ENCODE results near the gene CHIC2.

Gene CHIC2

DNA sequence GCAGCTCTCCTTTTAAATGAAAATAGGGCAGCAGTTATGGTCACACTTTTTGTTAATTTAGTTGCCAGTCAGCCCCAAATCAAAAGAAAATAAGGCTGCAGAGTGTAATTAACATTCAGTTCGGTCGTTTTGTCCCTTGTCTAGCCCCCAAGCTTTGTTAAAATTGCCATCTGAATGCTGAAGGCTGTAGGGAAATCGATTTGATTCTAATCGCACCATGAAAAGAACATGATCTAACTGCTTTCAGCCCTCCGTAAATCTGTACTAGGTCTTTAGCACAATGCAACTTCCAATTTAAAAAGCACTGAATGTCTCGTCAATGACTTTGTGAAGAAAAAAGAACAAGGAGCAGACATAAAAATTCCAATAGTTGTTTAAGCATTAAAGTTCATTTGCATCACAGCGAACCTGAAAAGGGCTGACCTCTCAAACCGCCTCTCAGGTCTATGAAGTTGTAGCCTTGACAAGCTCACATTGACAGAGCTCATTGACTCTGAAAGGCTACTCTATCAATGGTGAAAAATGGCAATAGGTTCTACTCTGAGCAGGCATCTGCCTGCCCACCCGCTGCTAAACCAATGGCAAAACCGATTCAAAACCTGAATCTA is 48.9 kb downstream of the CHIC2 start:
- Histone ChIP-seq H3K4me3 (ENCODE audit: insufficient read depth, low read depth, low read length, poor library complexity, severe bottlenecking) (no peak overlapping the region), H3K27ac (ENCODE audit: insufficient read depth, low read length, poor library complexity, severe bottlenecking) (no peak overlapping the region), H3K36me3 (ENCODE audit: control insufficient read depth, insufficient read depth, low read length) (peaks cover 11% of the 10 kb centered on the region), H3K27me3 (replicated peaks; ENCODE audit: control insufficient read depth, insufficient read depth, low read length, poor library complexity, severe bottlenecking) (no peaks in the 10 kb centered on the region), H3K4me1 (ENCODE audit: control insufficient read depth, insufficient read depth, low read length, poor library complexity, severe bottlenecking) (no peaks in the 10 kb centered on the region), H3K9me3 (ENCODE audit: control insufficient read depth, low read length) (no peaks in the 10 kb centered on the region)
- no peak for DNase-seq

DNA sequence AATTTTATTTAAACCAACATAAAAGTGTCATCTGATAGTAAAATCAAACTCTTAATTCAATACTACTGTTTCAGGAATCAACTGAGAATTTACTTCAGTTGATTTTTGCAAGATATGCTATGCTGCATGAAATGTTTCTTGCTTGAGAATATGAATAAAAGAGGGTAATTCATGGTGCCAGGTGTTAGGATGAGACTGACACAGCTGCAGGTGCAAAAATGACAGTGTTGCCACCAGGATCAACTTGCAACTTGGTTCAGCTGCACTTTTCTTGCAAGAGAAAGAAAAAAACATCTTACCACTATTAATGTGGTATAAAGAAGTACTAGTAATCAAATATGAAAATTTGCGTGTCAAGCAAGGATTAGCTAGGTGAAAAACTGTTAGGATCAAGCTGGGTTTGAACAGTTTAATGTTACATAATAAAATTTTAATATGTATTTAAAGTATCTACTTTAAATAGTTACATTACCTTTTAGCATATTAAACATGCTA is 49.7 kb downstream of the CHIC2 start:
- DNase-seq: no peak
- Histone ChIP-seq H3K4me1 (ENCODE audit: control insufficient read depth, insufficient read depth, low read length, poor library complexity, severe bottlenecking) (no peaks in the 10 kb centered on the region), H3K36me3 (ENCODE audit: control insufficient read depth, insufficient read depth, low read length) (peaks cover 11% of the 10 kb centered on the region), H3K4me3 (ENCODE audit: insufficient read depth, low read depth, low read length, poor library complexity, severe bottlenecking) (no peak overlapping the region), H3K9me3 (ENCODE audit: control insufficient read depth, low read length) (no peaks in the 10 kb centered on the region), H3K27me3 (replicated peaks; ENCODE audit: control insufficient read depth, insufficient read depth, low read length, poor library complexity, severe bottlenecking) (no peaks in the 10 kb centered on the region), H3K27ac (ENCODE audit: insufficient read depth, low read length, poor library complexity, severe bottlenecking) (no peak overlapping the region)

DNA sequence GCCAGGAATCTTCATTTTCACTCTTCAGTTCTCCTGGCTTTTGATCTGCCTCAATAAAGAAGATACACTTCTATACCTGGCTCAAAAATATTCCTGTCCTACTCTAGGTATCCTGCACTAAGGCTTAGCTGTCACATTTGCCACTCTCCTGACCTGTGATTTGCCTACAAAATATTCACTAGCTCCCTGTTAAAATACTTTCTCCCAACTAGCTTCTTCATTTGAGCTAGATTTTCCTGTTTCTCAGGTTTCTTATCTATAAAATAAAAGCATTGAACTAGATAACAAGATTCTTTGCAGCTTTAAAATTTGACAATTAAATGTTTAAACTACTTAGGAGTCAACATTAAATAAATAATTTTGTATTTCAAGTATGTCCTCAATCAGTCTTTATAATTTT is 53.2 kb downstream of the CHIC2 start:
- no peak for DNase-seq
- no peak overlapping the region for H3K27ac ChIP-seq (ENCODE audit: insufficient read depth, low read length, poor library complexity, severe bottlenecking)
- no peaks in the 10 kb centered on the region for H3K27me3 ChIP-seq (replicated peaks; ENCODE audit: control insufficient read depth, insufficient read depth, low read length, poor library complexity, severe bottlenecking)
- H3K4me3 ChIP-seq (ENCODE audit: insufficient read depth, low read depth, low read length, poor library complexity, severe bottlenecking): no peak overlapping the region
- H3K4me1 ChIP-seq (ENCODE audit: control insufficient read depth, insufficient read depth, low read length, poor library complexity, severe bottlenecking): no peaks in the 10 kb centered on the region
- no peaks in the 10 kb centered on the region for H3K9me3 ChIP-seq (ENCODE audit: control insufficient read depth, low read length)
- peaks cover 11% of the 10 kb centered on the region for H3K36me3 ChIP-seq (ENCODE audit: control insufficient read depth, insufficient read depth, low read length)

DNA sequence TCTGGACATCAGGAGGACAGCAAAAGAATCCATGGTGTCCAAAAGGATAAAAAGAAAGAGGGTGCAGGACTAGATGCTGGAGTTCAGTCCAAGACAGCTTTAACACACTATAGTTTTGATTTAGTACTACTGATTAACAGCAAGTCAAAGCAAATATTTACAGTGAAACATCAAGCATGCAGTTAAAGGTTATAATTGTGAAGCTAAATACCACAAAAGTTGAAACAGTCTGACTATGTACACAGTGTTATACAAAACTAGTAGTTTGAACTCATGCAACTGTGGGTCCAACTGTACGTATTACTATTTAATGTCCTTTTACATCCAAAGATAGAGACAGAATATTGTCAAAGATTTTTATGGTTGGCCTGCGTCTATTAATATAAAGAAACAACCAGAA is 57.6 kb downstream of the CHIC2 start:
- Histone ChIP-seq H3K36me3 (ENCODE audit: control insufficient read depth, insufficient read depth, low read length) (no peaks in the 10 kb centered on the region), H3K4me3 (ENCODE audit: insufficient read depth, low read depth, low read length, poor library complexity, severe bottlenecking) (no peak overlapping the region), H3K27me3 (replicated peaks; ENCODE audit: control insufficient read depth, insufficient read depth, low read length, poor library complexity, severe bottlenecking) (no peaks in the 10 kb centered on the region), H3K27ac (ENCODE audit: insufficient read depth, low read length, poor library complexity, severe bottlenecking) (no peak overlapping the region), H3K9me3 (ENCODE audit: control insufficient read depth, low read length) (no peaks in the 10 kb centered on the region), H3K4me1 (ENCODE audit: control insufficient read depth, insufficient read depth, low read length, poor library complexity, severe bottlenecking) (no peaks in the 10 kb centered on the region)
- DNase-seq: no peak

DNA sequence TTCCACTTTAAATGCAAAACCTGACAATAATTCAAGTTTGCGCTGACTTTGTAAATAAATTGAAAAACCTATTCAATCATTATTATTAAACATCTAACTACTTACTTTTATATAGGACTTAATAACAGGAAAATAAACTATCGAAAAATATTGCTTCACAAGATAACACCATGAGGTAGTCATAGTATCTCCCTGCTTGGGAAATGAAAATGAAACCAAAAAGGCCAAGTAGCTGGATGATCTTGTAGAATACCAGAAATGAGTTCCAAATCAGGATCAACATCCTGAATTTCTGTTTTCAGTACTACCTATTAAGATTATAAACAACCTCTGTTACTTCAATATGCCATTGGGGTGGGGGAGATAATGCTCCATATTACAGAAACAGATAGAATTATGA is 58.9 kb downstream of the CHIC2 start:
- no peak for DNase-seq
- H3K27me3 ChIP-seq (replicated peaks; ENCODE audit: control insufficient read depth, insufficient read depth, low read length, poor library complexity, severe bottlenecking): no peaks in the 10 kb centered on the region
- H3K36me3 ChIP-seq (ENCODE audit: control insufficient read depth, insufficient read depth, low read length): no peaks in the 10 kb centered on the region
- H3K9me3 ChIP-seq (ENCODE audit: control insufficient read depth, low read length): no peaks in the 10 kb centered on the region
- H3K27ac ChIP-seq (ENCODE audit: insufficient read depth, low read length, poor library complexity, severe bottlenecking): no peak overlapping the region
- no peak overlapping the region for H3K4me3 ChIP-seq (ENCODE audit: insufficient read depth, low read depth, low read length, poor library complexity, severe bottlenecking)
- no peaks in the 10 kb centered on the region for H3K4me1 ChIP-seq (ENCODE audit: control insufficient read depth, insufficient read depth, low read length, poor library complexity, severe bottlenecking)

DNA sequence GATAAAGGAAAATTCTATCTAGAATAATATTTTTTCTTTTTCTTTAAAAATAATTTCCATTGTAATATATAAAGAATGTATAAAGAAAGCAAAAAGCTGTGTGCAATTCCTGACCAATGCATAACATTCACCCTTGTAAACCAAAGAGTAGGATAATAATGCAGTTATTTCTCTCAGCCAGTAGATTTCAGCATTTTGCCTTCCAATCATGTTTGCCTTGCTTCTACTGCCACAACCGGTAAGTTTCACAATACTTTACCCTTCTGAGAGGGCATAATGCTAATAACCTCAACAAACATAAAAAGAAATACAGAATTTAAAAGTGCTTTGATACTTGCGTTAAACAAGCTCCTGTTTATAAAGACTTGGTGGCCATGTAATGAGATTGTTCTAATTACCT is 59.9 kb downstream of the CHIC2 start:
- no peaks in the 10 kb centered on the region for H3K36me3 ChIP-seq (ENCODE audit: control insufficient read depth, insufficient read depth, low read length)
- no peak overlapping the region for H3K4me3 ChIP-seq (ENCODE audit: insufficient read depth, low read depth, low read length, poor library complexity, severe bottlenecking)
- no peaks in the 10 kb centered on the region for H3K27me3 ChIP-seq (replicated peaks; ENCODE audit: control insufficient read depth, insufficient read depth, low read length, poor library complexity, severe bottlenecking)
- H3K4me1 ChIP-seq (ENCODE audit: control insufficient read depth, insufficient read depth, low read length, poor library complexity, severe bottlenecking): no peaks in the 10 kb centered on the region
- DNase-seq: no peak
- H3K9me3 ChIP-seq (ENCODE audit: control insufficient read depth, low read length): no peaks in the 10 kb centered on the region
- H3K27ac ChIP-seq (ENCODE audit: insufficient read depth, low read length, poor library complexity, severe bottlenecking): no peak overlapping the region

DNA sequence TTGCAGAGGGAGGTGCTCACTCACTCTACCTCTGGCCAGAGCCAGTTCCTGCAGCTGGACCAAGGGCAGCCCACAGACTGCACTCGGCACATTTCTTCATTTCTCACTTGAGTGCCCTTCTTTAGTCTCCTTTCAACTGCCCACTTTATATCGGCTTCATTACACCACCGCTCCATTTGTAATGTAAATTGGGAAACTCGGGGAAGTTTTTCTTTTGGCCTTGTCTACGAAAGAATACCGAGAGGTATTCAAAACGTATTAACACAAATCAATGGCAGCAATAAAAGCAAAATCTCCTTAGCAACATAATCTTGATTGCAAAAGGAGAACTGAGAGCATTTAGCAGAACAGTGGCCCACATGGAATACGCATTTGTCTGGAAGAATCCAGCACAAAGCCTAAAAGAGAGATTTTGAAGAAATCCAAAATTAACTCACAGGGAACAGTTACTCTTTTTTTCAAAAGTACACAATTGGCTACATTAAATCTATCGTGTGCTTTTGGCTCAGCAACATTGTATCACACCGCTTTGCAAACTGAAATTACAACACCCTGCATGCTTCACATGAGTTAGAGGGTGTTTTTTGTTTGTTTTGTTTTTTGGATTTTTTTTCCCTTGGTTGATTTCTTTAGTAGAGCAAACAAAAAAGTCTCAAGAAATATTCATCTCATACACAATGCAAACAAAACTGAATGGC is 62.6 kb downstream of the CHIC2 start:
- no peak for DNase-seq
- H3K27ac ChIP-seq (ENCODE audit: insufficient read depth, low read length, poor library complexity, severe bottlenecking): no peak overlapping the region
- H3K4me3 ChIP-seq (ENCODE audit: insufficient read depth, low read depth, low read length, poor library complexity, severe bottlenecking): no peak overlapping the region
- H3K27me3 ChIP-seq (replicated peaks; ENCODE audit: control insufficient read depth, insufficient read depth, low read length, poor library complexity, severe bottlenecking): no peaks in the 10 kb centered on the region
- H3K9me3 ChIP-seq (ENCODE audit: control insufficient read depth, low read length): no peaks in the 10 kb centered on the region
- H3K4me1 ChIP-seq (ENCODE audit: control insufficient read depth, insufficient read depth, low read length, poor library complexity, severe bottlenecking): no peaks in the 10 kb centered on the region
- no peaks in the 10 kb centered on the region for H3K36me3 ChIP-seq (ENCODE audit: control insufficient read depth, insufficient read depth, low read length)

DNA sequence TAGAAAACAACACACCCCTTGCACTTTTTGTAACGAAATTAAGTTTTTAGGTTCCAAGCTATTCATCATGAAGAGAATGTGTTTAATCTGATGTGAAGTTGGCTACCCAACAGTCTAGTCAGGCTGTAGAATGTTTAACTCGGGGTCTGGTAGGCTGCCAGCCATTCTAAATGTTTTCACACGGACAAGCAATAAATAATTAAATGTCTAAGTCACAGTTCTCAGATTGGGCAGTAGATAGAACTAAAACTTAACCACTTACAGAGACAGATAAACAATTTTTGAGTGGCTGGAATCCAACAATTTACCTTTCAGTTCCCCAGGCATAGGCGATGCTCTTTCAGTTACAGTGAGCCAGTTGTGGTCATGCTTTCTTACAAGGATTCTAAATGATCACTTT is 66.5 kb downstream of the CHIC2 start:
- Histone ChIP-seq H3K4me3 (ENCODE audit: insufficient read depth, low read depth, low read length, poor library complexity, severe bottlenecking) (no peak overlapping the region), H3K9me3 (ENCODE audit: control insufficient read depth, low read length) (no peaks in the 10 kb centered on the region), H3K4me1 (ENCODE audit: control insufficient read depth, insufficient read depth, low read length, poor library complexity, severe bottlenecking) (no peaks in the 10 kb centered on the region), H3K27ac (ENCODE audit: insufficient read depth, low read length, poor library complexity, severe bottlenecking) (no peak overlapping the region), H3K27me3 (replicated peaks; ENCODE audit: control insufficient read depth, insufficient read depth, low read length, poor library complexity, severe bottlenecking) (no peaks in the 10 kb centered on the region), H3K36me3 (ENCODE audit: control insufficient read depth, insufficient read depth, low read length) (no peaks in the 10 kb centered on the region)
- DNase-seq: no peak

DNA sequence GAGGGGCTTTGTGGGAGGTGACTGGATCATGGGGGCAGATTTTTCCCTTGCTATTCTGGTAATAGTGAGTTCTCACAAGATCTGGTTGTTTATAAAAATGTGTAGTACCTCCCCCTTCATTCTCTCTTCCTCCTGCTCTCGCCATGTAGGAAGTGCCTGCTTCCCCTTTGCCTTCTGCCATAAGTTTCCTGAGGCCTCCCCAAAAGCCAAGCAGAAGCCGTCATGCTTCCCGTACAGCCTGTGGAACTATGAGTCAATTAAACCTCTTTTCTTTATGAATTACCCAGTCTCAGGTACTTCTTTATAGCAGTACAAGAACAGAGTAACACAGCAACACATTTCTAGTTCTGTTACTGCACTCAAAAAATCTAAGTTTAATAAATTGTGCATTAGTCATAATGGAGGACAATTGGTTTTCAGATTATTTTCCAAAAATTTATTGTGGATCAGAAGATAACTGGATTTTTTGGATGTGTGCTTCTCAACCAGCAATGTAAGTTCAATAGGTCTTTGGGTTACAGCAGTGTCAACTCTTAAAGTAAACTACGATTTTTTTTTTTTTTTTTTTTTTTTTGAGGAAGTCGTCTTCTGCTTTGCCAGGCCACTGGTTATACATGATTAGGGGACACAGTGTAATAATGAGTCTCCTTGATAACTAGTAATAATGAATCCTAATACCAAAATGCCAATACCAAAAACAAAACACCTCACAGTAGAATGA is 69.9 kb downstream of the CHIC2 start:
- no peak for DNase-seq
- H3K27me3 ChIP-seq (replicated peaks; ENCODE audit: control insufficient read depth, insufficient read depth, low read length, poor library complexity, severe bottlenecking): no peaks in the 10 kb centered on the region
- H3K9me3 ChIP-seq (ENCODE audit: control insufficient read depth, low read length): no peaks in the 10 kb centered on the region
- H3K27ac ChIP-seq (ENCODE audit: insufficient read depth, low read length, poor library complexity, severe bottlenecking): no peak overlapping the region
- no peaks in the 10 kb centered on the region for H3K4me1 ChIP-seq (ENCODE audit: control insufficient read depth, insufficient read depth, low read length, poor library complexity, severe bottlenecking)
- no peak overlapping the region for H3K4me3 ChIP-seq (ENCODE audit: insufficient read depth, low read depth, low read length, poor library complexity, severe bottlenecking)
- no peaks in the 10 kb centered on the region for H3K36me3 ChIP-seq (ENCODE audit: control insufficient read depth, insufficient read depth, low read length)

DNA sequence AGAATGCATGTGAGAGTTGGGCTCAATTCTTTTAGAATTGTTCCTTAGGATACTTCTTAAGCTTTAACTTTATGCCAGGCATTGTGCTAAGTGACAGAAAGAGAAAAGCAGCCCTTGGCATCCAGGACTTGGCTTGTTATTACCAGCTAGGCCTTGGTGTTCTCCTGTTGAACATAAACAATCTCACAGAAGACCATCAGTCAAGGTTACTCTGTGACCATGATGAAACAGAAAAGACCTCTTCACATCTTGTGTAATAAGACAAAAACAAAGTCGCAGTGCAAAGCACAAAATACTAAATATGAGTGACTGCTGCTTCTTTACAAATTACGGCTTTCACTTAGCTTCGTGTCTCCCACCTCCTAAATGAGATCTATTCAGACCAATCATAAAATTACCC is 71.6 kb downstream of the CHIC2 start:
- Histone ChIP-seq H3K36me3 (ENCODE audit: control insufficient read depth, insufficient read depth, low read length) (no peaks in the 10 kb centered on the region), H3K4me3 (ENCODE audit: insufficient read depth, low read depth, low read length, poor library complexity, severe bottlenecking) (no peak overlapping the region), H3K27ac (ENCODE audit: insufficient read depth, low read length, poor library complexity, severe bottlenecking) (no peak overlapping the region), H3K4me1 (ENCODE audit: control insufficient read depth, insufficient read depth, low read length, poor library complexity, severe bottlenecking) (no peaks in the 10 kb centered on the region), H3K9me3 (ENCODE audit: control insufficient read depth, low read length) (no peaks in the 10 kb centered on the region), H3K27me3 (replicated peaks; ENCODE audit: control insufficient read depth, insufficient read depth, low read length, poor library complexity, severe bottlenecking) (no peaks in the 10 kb centered on the region)
- DNase-seq: no peak

Data from effector memory CD4-positive, alpha-beta T cell (primary cell).